ENCODE measurements around the gene ADAM12. TPM values are rescaled to one million over a fixed set of nuclear protein-coding genes. Genes with fewer than 3 reads are reported as not detected.

ADAM12 gene
- total RNA-seq, 1 donor from 2014 or later: 8.0 TPM

- Histone ChIP-seq H3K27ac (no peak overlapping the region), H3K9me3 (ENCODE audit: low read depth) (no peaks in the 10 kb centered on the region), H3K9ac (no peak overlapping the region), H3F3A (ENCODE audit: low read depth) (no peaks in the 10 kb centered on the region), H3K4me2 (no peak overlapping the region), H3K79me2 (ENCODE audit: low read depth) (no peaks in the 10 kb centered on the region), H3K4me1 (peaks cover 18% of the 10 kb centered on the region), H3K27me3 (no peaks in the 10 kb centered on the region), H2AFZ (replicated peaks) (no peak overlapping the region), H3K4me3 (no peak overlapping the region), H3K36me3 (no peaks in the 10 kb centered on the region), H4K20me1 (ENCODE audit: low read depth) (no peaks in the 10 kb centered on the region)
- Mint-ChIP-seq H3K9me3 (peaks cover under 1% of the 10 kb centered on the region), H3K4me3 (no peak overlapping the region), H3K27me3 (ENCODE audit: insufficient read depth, low read depth) (peaks cover 8% of the 10 kb centered on the region), H3K4me1 (peaks cover 25% of the 10 kb centered on the region), H3K36me3 (no peaks in the 10 kb centered on the region), H3K27ac (no peak overlapping the region)
- no peak for TF ChIP-seq EZH2phosphoT487 (IDR thresholded peaks at IDR 0.05)
- no peak for TF ChIP-seq EZH2 (IDR thresholded peaks at IDR 0.05)
- TF ChIP-seq CTCF (IDR thresholded peaks at IDR 0.05): no peak
- no peak for DNase-seq (ENCODE audit: low spot score)
Measured at GRCh38 chr10:126066456-126066855, 321.8 kb downstream of the ADAM12 start.

DNA sequence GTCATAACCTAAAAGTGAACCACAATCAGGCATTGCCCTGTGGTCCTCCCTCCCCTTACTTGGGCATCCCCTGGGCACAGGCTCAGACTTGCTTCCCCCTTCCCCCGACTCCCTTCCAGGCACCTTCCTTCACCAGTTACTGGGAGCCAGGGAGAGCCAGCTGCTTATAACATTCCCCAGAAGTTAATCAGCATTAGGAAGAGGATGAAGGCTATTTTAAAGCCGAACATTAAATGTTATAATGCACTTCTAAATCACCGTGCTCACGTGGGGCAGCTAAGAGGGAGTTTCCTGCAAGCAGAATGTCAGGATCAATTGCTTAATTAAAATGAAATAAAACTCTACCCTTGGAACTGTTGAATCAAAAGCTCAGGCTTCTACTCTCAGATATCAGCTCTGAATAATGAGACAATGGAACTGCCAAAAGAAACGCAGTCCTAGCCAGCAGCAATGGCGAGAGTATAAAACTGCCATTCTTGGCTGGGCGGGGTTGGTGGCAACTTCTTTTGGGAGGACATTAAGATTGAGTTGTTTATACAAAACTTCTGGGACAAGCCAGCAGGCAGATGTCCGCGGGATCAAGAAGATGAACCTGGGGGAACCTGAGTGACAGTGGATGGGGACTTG lies 322.4 kb downstream of the ADAM12 start:
- Histone ChIP-seq H2AFZ (replicated peaks) (no peak overlapping the region), H3K79me2 (ENCODE audit: low read depth) (no peaks in the 10 kb centered on the region), H3K4me1 (peaks cover 18% of the 10 kb centered on the region), H3F3A (ENCODE audit: low read depth) (no peaks in the 10 kb centered on the region), H3K36me3 (no peaks in the 10 kb centered on the region), H3K9ac (no peak overlapping the region), H3K4me2 (no peak overlapping the region), H3K9me3 (ENCODE audit: low read depth) (no peaks in the 10 kb centered on the region), H3K27me3 (no peaks in the 10 kb centered on the region), H4K20me1 (ENCODE audit: low read depth) (no peaks in the 10 kb centered on the region), H3K4me3 (no peak overlapping the region), H3K27ac (no peak overlapping the region)
- Mint-ChIP-seq H3K9me3 (peaks cover 4% of the 10 kb centered on the region), H3K4me1 (peaks cover 29% of the 10 kb centered on the region), H3K36me3 (no peaks in the 10 kb centered on the region), H3K4me3 (no peak overlapping the region), H3K27ac (no peak overlapping the region), H3K27me3 (ENCODE audit: insufficient read depth, low read depth) (peaks cover 8% of the 10 kb centered on the region)
- TF ChIP-seq CTCF (IDR thresholded peaks at IDR 0.05): no peak
- no peak for TF ChIP-seq EZH2 (IDR thresholded peaks at IDR 0.05)
- TF ChIP-seq EZH2phosphoT487 (IDR thresholded peaks at IDR 0.05): no peak
- DNase-seq (ENCODE audit: low spot score): no peak

DNA sequence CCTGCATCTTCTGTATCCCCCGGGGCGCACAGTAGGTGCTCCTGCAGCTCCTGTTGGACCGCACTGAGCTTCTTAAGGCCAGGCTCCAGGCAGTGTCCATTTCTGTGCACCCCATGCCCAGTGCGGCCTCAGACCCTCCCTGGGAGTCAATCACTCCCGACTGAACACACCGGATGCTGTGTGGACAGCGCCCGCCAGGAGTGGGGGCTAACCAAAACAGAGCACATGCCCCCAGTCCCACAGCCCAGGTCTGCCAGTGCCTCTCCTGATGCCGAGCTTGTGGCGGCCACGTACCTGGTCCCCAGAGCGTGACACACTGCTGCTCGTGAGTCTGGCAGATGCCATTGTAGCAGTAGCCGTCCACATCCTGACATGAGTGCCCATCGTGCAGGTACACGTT lies 323.8 kb downstream of the ADAM12 start:
- H3K4me1 ChIP-seq: peaks cover 19% of the 10 kb centered on the region
- H2AFZ ChIP-seq (replicated peaks): no peak overlapping the region

More for the DNA sequence above, 323.8 kb downstream of the ADAM12 start:
- H3K4me1 Mint-ChIP-seq: peaks cover 37% of the 10 kb centered on the region
- no peaks in the 10 kb centered on the region for H3K36me3 Mint-ChIP-seq
- no peak overlapping the region for H3K4me3 Mint-ChIP-seq
- no peaks in the 10 kb centered on the region for H3F3A ChIP-seq (ENCODE audit: low read depth)
- H3K79me2 ChIP-seq (ENCODE audit: low read depth): no peaks in the 10 kb centered on the region
- H3K27me3 ChIP-seq: no peaks in the 10 kb centered on the region
- no peak overlapping the region for H3K9ac ChIP-seq
- no peak overlapping the region for H3K27ac Mint-ChIP-seq
- no peak overlapping the region for H3K4me3 ChIP-seq
- TF ChIP-seq CTCF (IDR thresholded peaks at IDR 0.05) (no peak), EZH2phosphoT487 (IDR thresholded peaks at IDR 0.05) (no peak), EZH2 (IDR thresholded peaks at IDR 0.05) (no peak)
- H3K27me3 Mint-ChIP-seq (ENCODE audit: insufficient read depth, low read depth): peaks cover 8% of the 10 kb centered on the region
- no peak for DNase-seq (ENCODE audit: low spot score)
- H3K27ac ChIP-seq: no peak overlapping the region
- no peaks in the 10 kb centered on the region for H4K20me1 ChIP-seq (ENCODE audit: low read depth)
- no peaks in the 10 kb centered on the region for H3K36me3 ChIP-seq
- no peak overlapping the region for H3K4me2 ChIP-seq
- H3K9me3 ChIP-seq (ENCODE audit: low read depth): no peaks in the 10 kb centered on the region
- peaks cover 6% of the 10 kb centered on the region for H3K9me3 Mint-ChIP-seq
